Neural progenitor cell (in vitro differentiated cells): ENCODE measurements around the gene SLC25A26.

Experiments
- EZH2 ChIP-seq: fragments of 200-600 bp; sonication (generic); IDR thresholded peaks from 2 replicates; pipeline ENCODE4 v1.6.1; 2017; ENCODE audit warnings: antibody characterized with exemption, mild to moderate bottlenecking, moderate library complexity
- TF ChIP-seq, protein P1 (sequence below): fragments of 200-600 bp; sonication (generic); IDR thresholded peaks from 2 replicates; pipeline ENCODE4 v1.5.1; 2017; ENCODE audit warnings: antibody characterized with exemption, mild to moderate bottlenecking

DNA sequence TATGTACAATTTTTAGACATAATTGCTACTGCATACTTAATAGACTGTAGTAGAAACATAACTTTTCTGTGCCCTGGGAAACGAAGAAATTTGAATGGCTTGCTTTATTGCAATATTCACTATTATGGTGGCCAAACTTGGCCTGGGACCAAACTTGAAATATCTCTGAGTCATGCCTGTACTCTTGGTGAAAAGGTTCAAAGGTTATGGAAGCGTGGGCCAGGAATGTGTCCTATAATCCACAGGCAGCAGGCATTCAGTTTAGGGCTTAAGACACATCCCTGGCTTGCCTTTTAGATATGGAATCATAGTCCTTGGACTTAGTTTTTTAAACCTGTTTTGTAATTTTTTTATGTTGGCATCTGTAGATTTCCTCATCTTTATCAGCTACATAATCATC lies 155.8 kb downstream of the SLC25A26 start:
- TF ChIP-seq, protein P1, sequence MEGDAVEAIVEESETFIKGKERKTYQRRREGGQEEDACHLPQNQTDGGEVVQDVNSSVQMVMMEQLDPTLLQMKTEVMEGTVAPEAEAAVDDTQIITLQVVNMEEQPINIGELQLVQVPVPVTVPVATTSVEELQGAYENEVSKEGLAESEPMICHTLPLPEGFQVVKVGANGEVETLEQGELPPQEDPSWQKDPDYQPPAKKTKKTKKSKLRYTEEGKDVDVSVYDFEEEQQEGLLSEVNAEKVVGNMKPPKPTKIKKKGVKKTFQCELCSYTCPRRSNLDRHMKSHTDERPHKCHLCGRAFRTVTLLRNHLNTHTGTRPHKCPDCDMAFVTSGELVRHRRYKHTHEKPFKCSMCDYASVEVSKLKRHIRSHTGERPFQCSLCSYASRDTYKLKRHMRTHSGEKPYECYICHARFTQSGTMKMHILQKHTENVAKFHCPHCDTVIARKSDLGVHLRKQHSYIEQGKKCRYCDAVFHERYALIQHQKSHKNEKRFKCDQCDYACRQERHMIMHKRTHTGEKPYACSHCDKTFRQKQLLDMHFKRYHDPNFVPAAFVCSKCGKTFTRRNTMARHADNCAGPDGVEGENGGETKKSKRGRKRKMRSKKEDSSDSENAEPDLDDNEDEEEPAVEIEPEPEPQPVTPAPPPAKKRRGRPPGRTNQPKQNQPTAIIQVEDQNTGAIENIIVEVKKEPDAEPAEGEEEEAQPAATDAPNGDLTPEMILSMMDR: no peak
- no peak for TF ChIP-seq EZH2
